Measurements from ENCODE around the gene GATAD2B. TPM values are rescaled to one million over a fixed set of nuclear protein-coding genes. Genes with fewer than 3 reads are reported as not detected.
A peak's percentile ranks its signal among the peaks of the same experiment; 100 is the strongest.
"Not testable (repeated sequence)": the region's sequence is repeated elsewhere in the genome, so short reads cannot be mapped to it uniquely, and the experiment has no call there.

GATAD2B gene
- total RNA-seq, 1 donor from 2014 or later, result 48.4 TPM

DNA sequence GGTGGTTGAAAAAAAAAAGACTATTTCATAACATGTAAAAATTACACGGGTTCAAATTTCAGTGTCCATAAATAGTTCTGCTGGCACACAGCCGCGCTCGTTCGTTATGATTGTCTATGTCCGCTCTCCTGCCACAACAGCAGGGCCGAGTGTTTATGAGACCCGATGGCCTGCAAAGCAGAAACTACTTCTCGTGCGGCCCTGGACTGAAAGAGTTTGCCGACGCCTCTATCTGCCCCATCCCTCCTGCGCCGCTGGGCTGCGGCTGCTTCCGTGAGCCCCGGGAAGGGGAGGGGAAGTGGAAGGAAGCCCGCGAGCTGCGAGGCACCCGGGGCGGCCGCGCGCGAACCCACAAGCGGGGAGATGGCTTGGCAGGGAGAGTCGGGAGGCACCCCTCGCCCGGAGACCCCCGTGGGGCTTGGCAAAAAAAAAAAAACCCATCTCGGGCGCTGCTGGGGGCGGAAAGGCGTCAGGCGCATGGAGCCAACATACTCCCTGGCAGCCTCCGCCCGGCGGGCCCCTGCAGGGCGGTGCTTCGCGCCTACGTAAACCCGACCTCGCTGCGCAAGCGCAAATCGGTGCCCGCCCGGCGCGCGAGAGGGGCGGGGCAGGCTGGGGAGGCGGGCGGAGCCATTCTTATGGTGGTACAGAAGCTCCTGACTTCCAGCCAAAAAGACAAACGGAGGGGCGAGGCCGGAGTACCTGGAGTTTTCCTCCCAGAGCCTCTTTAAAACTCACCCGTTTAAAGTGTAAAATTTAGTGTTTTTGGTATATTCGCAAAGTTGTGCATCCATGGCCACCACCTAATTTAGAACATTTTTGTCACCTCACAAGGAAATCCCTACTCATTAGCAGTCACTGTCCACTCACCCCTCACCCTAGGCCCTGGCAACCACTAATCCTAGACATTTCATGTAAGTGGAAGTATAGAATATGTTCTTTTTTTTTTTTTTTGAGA lies 139.3 kb downstream of the GATAD2B start:
- Mint-ChIP-seq H3K36me3 (ENCODE audit: low read depth, unreplicated experiment) (peaks cover 5% of the 10 kb centered on the region), H3K4me1 (ENCODE audit: low read depth, unreplicated experiment) (no peaks in the 10 kb centered on the region), H3K27ac (ENCODE audit: unreplicated experiment) (peak overlapping the region; percentile 92), H3K27me3 (ENCODE audit: low read depth, unreplicated experiment) (peaks cover 11% of the 10 kb centered on the region), H3K4me3 (ENCODE audit: unreplicated experiment) (peak overlapping the region; percentile 85), H3K9me3 (ENCODE audit: unreplicated experiment) (peaks cover 4% of the 10 kb centered on the region)
- Histone ChIP-seq H3K79me2 (ENCODE audit: insufficient read depth, low read length) (no peaks in the 10 kb centered on the region), H2AFZ (ENCODE audit: low read depth, low read length) (peak overlapping the region; percentile 66), H3K4me1 (ENCODE audit: insufficient read depth, low read length) (peaks cover 8% of the 10 kb centered on the region), H3K36me3 (ENCODE audit: insufficient read depth, low read length) (no peaks in the 10 kb centered on the region), H3K27ac (ENCODE audit: low read depth, low read length) (peak overlapping the region; percentile 83), H3K4me2 (ENCODE audit: low read length) (peak overlapping the region; percentile 84), H4K20me1 (ENCODE audit: insufficient read depth, low read length) (no peaks in the 10 kb centered on the region), H3K4me3 (ENCODE audit: insufficient read depth, low read depth, low read length) (peak overlapping the region; percentile 66), H3K9me3 (ENCODE audit: insufficient read depth, low read depth, low read length) (no peaks in the 10 kb centered on the region), H3K9ac (ENCODE audit: low read length) (peak overlapping the region; percentile 88), H3K27me3 (ENCODE audit: insufficient read depth, low read length) (no peaks in the 10 kb centered on the region)
- FAIRE-seq (no peak), DNase-seq (ENCODE audit: low read depth) (peak; percentile 72)
- TF ChIP-seq EZH2 (IDR thresholded peaks at IDR 0.05; ENCODE audit: insufficient read depth, low read length), result no peak
- TF ChIP-seq, protein P1, sequence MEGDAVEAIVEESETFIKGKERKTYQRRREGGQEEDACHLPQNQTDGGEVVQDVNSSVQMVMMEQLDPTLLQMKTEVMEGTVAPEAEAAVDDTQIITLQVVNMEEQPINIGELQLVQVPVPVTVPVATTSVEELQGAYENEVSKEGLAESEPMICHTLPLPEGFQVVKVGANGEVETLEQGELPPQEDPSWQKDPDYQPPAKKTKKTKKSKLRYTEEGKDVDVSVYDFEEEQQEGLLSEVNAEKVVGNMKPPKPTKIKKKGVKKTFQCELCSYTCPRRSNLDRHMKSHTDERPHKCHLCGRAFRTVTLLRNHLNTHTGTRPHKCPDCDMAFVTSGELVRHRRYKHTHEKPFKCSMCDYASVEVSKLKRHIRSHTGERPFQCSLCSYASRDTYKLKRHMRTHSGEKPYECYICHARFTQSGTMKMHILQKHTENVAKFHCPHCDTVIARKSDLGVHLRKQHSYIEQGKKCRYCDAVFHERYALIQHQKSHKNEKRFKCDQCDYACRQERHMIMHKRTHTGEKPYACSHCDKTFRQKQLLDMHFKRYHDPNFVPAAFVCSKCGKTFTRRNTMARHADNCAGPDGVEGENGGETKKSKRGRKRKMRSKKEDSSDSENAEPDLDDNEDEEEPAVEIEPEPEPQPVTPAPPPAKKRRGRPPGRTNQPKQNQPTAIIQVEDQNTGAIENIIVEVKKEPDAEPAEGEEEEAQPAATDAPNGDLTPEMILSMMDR (IDR thresholded peaks at IDR 0.05; ENCODE audit: insufficient read depth, low read depth, low read length), result no peak

DNA sequence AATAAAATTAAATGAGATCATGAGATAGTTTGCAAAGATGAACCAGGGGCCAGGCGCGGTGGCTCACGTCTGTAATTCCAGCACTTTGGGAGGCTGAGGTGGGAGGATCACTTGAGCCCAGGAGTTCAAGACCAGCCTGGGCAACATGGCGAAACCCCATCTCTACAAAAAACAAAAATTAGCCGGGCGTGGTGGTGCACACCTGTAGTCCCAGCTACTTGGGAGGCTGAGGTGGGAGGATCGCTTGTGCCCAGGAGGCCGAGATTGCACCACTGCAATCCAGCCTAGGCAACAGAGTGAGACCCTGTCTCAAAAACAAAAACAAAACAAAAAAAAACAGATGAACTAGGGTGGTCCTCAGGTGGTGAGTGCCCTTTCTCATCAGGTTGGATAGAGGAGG lies 140.1 kb downstream of the GATAD2B start:
- not testable (repeated sequence) for H3K4me1 ChIP-seq (ENCODE audit: insufficient read depth, low read length); H3K27ac Mint-ChIP-seq (ENCODE audit: unreplicated experiment); H3K9me3 ChIP-seq (ENCODE audit: insufficient read depth, low read depth, low read length); DNase-seq (ENCODE audit: low read depth); H3K9me3 Mint-ChIP-seq (ENCODE audit: unreplicated experiment); H3K4me1 Mint-ChIP-seq (ENCODE audit: low read depth, unreplicated experiment); H3K36me3 ChIP-seq (ENCODE audit: insufficient read depth, low read length); H3K27me3 ChIP-seq (ENCODE audit: insufficient read depth, low read length); FAIRE-seq; H3K36me3 Mint-ChIP-seq (ENCODE audit: low read depth, unreplicated experiment); H4K20me1 ChIP-seq (ENCODE audit: insufficient read depth, low read length); H3K79me2 ChIP-seq (ENCODE audit: insufficient read depth, low read length); H3K27ac ChIP-seq (ENCODE audit: low read depth, low read length)
- H3K27me3 Mint-ChIP-seq (ENCODE audit: low read depth, unreplicated experiment), result peaks cover 17% of the 10 kb centered on the region
- peak overlapping the region; percentile 85 for H3K4me3 Mint-ChIP-seq (ENCODE audit: unreplicated experiment)
- Histone ChIP-seq H3K4me3 (ENCODE audit: insufficient read depth, low read depth, low read length) (peak overlapping the region; percentile 66), H3K4me2 (ENCODE audit: low read length) (peak overlapping the region; percentile 84), H2AFZ (ENCODE audit: low read depth, low read length) (peak overlapping the region; percentile 66), H3K9ac (ENCODE audit: low read length) (peak overlapping the region; percentile 88)

DNA sequence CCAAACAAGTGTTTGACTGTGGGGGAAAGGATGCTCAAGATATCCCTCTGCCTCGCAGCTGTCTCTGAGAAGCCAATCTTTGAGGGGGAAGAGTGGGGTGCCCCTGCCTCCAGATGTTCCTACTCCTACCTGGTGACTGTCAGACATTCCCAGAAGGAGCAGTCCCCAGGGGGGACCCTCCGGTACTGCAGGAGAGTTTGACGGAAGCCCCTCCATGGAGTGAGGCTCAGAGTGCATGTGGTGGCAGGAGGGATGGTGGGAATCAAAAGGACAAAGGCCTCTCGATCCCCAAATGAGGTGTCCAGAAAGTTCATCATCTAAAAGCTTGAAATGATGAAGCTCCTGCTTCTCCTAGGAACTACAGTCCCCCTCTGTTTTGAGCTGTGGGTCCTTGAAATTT lies 142.2 kb downstream of the GATAD2B start:
- FAIRE-seq, result no peak
- Mint-ChIP-seq H3K27ac (ENCODE audit: unreplicated experiment) (no peak overlapping the region), H3K4me3 (ENCODE audit: unreplicated experiment) (no peak overlapping the region), H3K27me3 (ENCODE audit: low read depth, unreplicated experiment) (peaks cover 26% of the 10 kb centered on the region), H3K36me3 (ENCODE audit: low read depth, unreplicated experiment) (peaks cover 9% of the 10 kb centered on the region), H3K4me1 (ENCODE audit: low read depth, unreplicated experiment) (peaks cover 4% of the 10 kb centered on the region), H3K9me3 (ENCODE audit: unreplicated experiment) (peaks cover 4% of the 10 kb centered on the region)
- Histone ChIP-seq H3K79me2 (ENCODE audit: insufficient read depth, low read length) (no peaks in the 10 kb centered on the region), H3K4me1 (ENCODE audit: insufficient read depth, low read length) (peaks cover 16% of the 10 kb centered on the region), H3K27ac (ENCODE audit: low read depth, low read length) (no peak overlapping the region), H3K36me3 (ENCODE audit: insufficient read depth, low read length) (no peaks in the 10 kb centered on the region), H4K20me1 (ENCODE audit: insufficient read depth, low read length) (peaks cover 7% of the 10 kb centered on the region), H3K9me3 (ENCODE audit: insufficient read depth, low read depth, low read length) (no peaks in the 10 kb centered on the region), H3K4me2 (ENCODE audit: low read length) (no peak overlapping the region), H3K4me3 (ENCODE audit: insufficient read depth, low read depth, low read length) (no peak overlapping the region), H3K9ac (ENCODE audit: low read length) (no peak overlapping the region), H3K27me3 (ENCODE audit: insufficient read depth, low read length) (no peaks in the 10 kb centered on the region), H2AFZ (ENCODE audit: low read depth, low read length) (no peak overlapping the region)
- DNase-seq (ENCODE audit: low read depth), result no peak
- TF ChIP-seq, protein P1 (IDR thresholded peaks at IDR 0.05; ENCODE audit: insufficient read depth, low read depth, low read length), result no peak
- no peak for TF ChIP-seq EZH2 (IDR thresholded peaks at IDR 0.05; ENCODE audit: insufficient read depth, low read length)

Measured in astrocyte (in vitro differentiated cells and primary cell).